AG04449 (cell line): ENCODE results near the gene ARHGAP35.

Experiments used
- CTCF ChIA-PET: fragments of 350-600 bp; formaldehyde crosslinking; extraction: SDS; loops from one replicate; lab custom pipeline; 2021; ENCODE audit warnings: antibody characterized with exemption; lab: Yijun Ruan, JAX
- POLR2A ChIA-PET: fragments of 400-600, 350-600 bp; formaldehyde crosslinking; extraction: SDS; loops from one replicate; lab custom pipeline; 2020; ENCODE audit warnings: antibody characterized with exemption, inconsistent platforms; lab: Yijun Ruan, JAX
- DNase-seq: peaks from one replicate; pipeline ENCODE4 v3.0.0-alpha.2; 2010; ENCODE audit warnings: low read depth, low spot score
- H3K4me3 ChIP-seq: 2 replicates; pipeline ENCODE4 v1.5.1; 2011; ENCODE audit warnings: low read depth, mild to moderate bottlenecking, control low read depth, low read length
- CTCF ChIP-seq: IDR thresholded peaks from one replicate; pipeline ENCODE4 v1.5.1; 2011; ENCODE audit warnings: mild to moderate bottlenecking, moderate library complexity, low read length, control low read depth, inconsistent platforms; ENCODE audit not compliant: insufficient read depth; ENCODE audit errors: missing control alignments

The ARHGAP35 gene

GRCh38 chr19:46830864-46831263 lies 29.9 kb upstream of the ARHGAP35 start:
- CTCF ChIA-PET, result interaction anchor here (0.5 to 4.9 kb wide), 10 partner anchors 9 to 182 kb away, joined by 3 to 63 read pairs (median 4); no protein-coding TSS in a partner anchor
- DNase-seq, result no peak
- TF ChIP-seq CTCF, result no peak
- H3K4me3 ChIP-seq, result no peak overlapping the region
- POLR2A ChIA-PET, result interaction anchor here (1.7 to 3.7 kb wide), 3 partner anchors 9 to 46 kb away, joined by 4 to 32 read pairs (median 7); partner anchors contain the start of gene SLC1A5

GRCh38 chr19:46834121-46834520 lies 26.7 kb upstream of the ARHGAP35 start:
- TF ChIP-seq CTCF, result no peak
- no peak for DNase-seq
- no peak overlapping the region for H3K4me3 ChIP-seq
- CTCF ChIA-PET, result interaction anchor here (0.6 to 1.4 kb wide), 8 partner anchors 9 to 85 kb away, joined by 3 to 6 read pairs (median 3); no protein-coding TSS in a partner anchor
- POLR2A ChIA-PET, result interaction anchor here (0.7 to 0.8 kb wide), 2 partner anchors 46 to 74 kb away, joined by 3 to 5 read pairs; partner anchors contain the start of gene SLC1A5

GRCh38 chr19:46834984-46835383 lies 25.8 kb upstream of the ARHGAP35 start:
- no peak for TF ChIP-seq CTCF
- ChIA-PET POLR2A (interaction anchor here (0.8 kb wide), 1 partner anchor 75 kb away, joined by 3 read pairs; no protein-coding TSS in a partner anchor), CTCF (interaction anchor here (1.4 kb wide), 1 partner anchor 77 kb away, joined by 4 read pairs; no protein-coding TSS in a partner anchor)
- no peak for DNase-seq
- H3K4me3 ChIP-seq, result no peak overlapping the region

GRCh38 chr19:46838160-46838559 lies 22.6 kb upstream of the ARHGAP35 start:
- no peak for DNase-seq
- ChIA-PET CTCF (interaction anchor here (0.9 to 13.1 kb wide), 5 partner anchors 8 to 155 kb away, joined by 3 to 278 read pairs (median 63); no protein-coding TSS in a partner anchor), POLR2A (no interaction called here)
- no peak overlapping the region for H3K4me3 ChIP-seq
- no peak for TF ChIP-seq CTCF

GRCh38 chr19:46839752-46840497 lies 20.9 kb upstream of the ARHGAP35 start:
- DNase-seq, result no peak
- TF ChIP-seq CTCF, result no peak
- ChIA-PET CTCF (interaction anchor here (0.7 to 13.1 kb wide), 38 partner anchors 10 to 317 kb away, joined by 3 to 278 read pairs (median 7); partner anchors contain the start of genes AP2S1, FKRP and SLC1A5), POLR2A (interaction anchor here (0.6 to 2.3 kb wide), 9 partner anchors 10 to 85 kb away, joined by 3 to 11 read pairs (median 6); partner anchors contain the start of gene SLC1A5)
- H3K4me3 ChIP-seq, result no peak overlapping the region
